ENCODE results near the gene SLC38A3. TPM values are rescaled to one million over a fixed set of nuclear protein-coding genes. Genes with fewer than 3 reads are reported as not detected.

The SLC38A3 gene
- total RNA-seq, 1 donor: not detected

DNA sequence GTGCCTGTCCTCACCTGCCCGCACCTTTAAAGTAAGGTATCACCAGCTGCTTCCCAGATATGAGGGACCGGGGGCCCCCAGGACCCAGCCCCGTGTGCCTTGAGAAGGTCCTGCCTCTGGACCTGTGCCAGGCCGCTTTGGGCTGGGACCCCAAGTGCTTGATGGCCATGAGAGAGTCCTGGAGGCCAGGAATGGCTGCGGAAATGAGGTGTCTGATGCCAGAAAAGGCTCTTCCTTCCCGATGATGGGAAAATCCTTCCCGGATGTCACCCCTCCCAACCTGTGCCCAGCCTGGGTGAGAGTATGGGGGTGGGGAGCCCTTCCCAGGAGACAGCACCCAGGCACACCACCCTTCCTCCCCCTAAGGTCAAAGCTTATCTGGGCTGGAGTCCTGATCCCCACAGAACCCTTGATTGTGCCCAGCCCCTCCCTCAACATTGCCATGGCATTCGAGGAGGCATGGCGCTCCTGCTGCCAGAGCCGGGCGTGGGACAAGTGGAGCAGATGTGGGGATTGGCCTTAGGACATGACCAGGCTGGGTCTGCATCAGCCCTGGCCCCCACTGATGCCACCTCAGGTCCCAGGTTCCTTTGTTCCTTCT is 35.7 kb upstream of the SLC38A3 start:
- TF ChIP-seq CTCF (IDR thresholded peaks at IDR 0.05; ENCODE audit: insufficient read depth, low read depth, low read length): no peak
- H3K4me3 ChIP-seq (ENCODE audit: low read depth, low read length): no peak overlapping the region
- no peak for DNase-seq (ENCODE audit: low read depth)

- no peak overlapping the region for H3K4me3 ChIP-seq (ENCODE audit: low read depth, low read length)
- TF ChIP-seq CTCF (IDR thresholded peaks at IDR 0.05; ENCODE audit: insufficient read depth, low read depth, low read length): no peak
- DNase-seq (ENCODE audit: low read depth): no peak
Measured at GRCh38 chr3:50169858-50170257, 35.2 kb upstream of the SLC38A3 start.

DNA sequence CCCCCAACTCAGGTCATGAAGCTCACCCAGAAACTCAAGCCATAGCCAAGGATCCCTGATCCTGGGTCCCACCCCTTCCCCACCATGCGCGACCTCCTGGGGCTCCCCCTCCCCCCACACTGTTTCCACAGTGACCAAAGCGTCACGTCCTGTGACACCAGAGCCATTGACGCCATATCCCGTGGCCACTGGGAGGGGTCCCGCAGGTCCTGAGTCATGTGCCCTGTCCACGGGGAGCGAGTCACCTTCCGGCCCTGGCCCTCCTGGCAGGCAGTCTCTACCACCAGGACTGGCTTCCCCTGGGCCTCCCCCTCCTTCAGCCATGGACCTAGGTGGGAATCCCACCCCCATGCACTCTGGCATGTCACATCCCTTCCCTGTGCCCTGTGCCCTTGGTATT is 34.4 kb upstream of the SLC38A3 start:
- TF ChIP-seq CTCF (IDR thresholded peaks at IDR 0.05; ENCODE audit: insufficient read depth, low read depth, low read length): no peak
- H3K4me3 ChIP-seq (ENCODE audit: low read depth, low read length): no peak overlapping the region
- peak; percentile 12 for DNase-seq (ENCODE audit: low read depth)

DNA sequence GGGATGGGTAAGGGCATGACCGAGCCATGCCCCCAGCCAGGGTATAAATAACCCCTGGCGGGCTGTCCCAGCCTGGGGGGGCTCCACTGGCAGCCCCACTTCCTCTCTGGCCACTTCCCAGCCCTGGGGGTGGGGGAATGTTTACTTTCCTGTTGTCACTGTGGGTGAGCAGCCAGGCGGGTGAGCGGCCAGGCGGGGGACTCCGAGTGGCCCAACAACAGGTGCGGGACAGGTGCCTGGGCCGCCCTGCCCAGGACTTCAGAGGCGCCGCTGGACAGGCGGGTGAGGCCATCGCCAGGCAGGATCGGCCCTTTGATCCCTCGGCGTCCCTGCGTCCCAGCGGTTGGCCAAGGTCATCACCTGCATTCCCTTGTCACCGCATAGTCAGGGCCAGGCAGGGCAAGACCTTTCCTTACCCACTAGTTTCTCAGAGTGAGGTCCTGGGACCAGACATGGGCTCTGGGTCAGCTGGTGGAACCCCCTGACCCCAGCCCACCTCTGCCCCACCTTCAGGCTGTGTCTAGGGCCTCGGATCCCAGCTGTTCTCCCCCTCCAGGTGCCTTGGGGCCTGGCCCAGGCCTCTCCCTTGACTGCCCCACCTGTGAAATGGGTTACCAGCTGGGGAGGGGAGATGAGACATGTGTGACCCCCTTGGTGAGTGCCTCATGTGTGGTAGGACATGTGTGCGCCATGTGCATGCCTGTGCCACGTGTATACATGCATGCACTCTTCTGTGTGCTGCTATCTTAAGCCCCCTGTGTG is 33.4 kb upstream of the SLC38A3 start:
- H3K4me3 ChIP-seq (ENCODE audit: low read depth, low read length): no peak overlapping the region
- no peak for DNase-seq (ENCODE audit: low read depth)
- no peak for TF ChIP-seq CTCF (IDR thresholded peaks at IDR 0.05; ENCODE audit: insufficient read depth, low read depth, low read length)

DNA sequence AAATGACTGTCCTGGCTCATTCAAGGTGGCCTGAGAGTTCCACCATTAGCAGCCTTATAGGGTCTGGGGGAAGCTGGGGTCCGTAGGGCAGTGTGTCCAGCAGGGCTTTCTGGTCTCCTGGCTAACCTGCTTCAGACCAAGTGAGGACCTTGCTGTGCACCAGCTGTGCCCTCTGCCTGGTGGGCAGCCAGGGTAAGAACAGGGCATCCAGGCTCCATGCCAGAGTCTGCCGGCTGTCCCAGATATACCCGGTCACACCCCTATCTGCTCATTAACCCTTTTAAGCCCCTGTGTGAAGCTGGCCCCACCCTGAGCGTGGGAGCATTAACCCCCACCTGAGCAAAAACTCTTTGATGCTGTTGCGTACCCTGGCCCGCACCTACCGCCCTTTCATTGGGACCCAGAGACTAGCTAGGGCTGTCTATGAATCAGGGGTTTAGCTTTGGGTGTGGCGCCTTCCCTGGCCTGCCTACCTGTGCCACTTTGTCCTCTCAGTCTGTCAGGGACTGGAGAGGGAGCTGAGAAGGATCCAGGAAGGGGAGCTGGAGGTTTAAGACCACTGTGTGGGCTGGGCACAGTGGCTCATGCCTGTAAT is 32.3 kb upstream of the SLC38A3 start:
- TF ChIP-seq CTCF (IDR thresholded peaks at IDR 0.05; ENCODE audit: insufficient read depth, low read depth, low read length): no peak
- DNase-seq (ENCODE audit: low read depth): no peak
- no peak overlapping the region for H3K4me3 ChIP-seq (ENCODE audit: low read depth, low read length)

GRCh38 chr3:50173685-50174516 is 31.2 kb upstream of the SLC38A3 start:
- DNase-seq (ENCODE audit: low read depth): no peak
- TF ChIP-seq CTCF (IDR thresholded peaks at IDR 0.05; ENCODE audit: insufficient read depth, low read depth, low read length): no peak
- no peak overlapping the region for H3K4me3 ChIP-seq (ENCODE audit: low read depth, low read length)

Measured in fibroblast of villous mesenchyme (primary cell).